NB4 (cell line): Measurements from ENCODE around the gene ARHGAP23.

Source experiments
- MAX ChIP-seq: IDR thresholded peaks from 2 replicates; pipeline ENCODE4 v1.6.1; 2011; ENCODE audit warnings: low read depth, low read length
- MYC ChIP-seq: IDR thresholded peaks from 2 replicates; pipeline ENCODE4 v1.6.1; 2011; ENCODE audit warnings: low read depth, low read length
- POLR2A ChIP-seq: IDR thresholded peaks from 2 replicates; pipeline ENCODE4 v1.6.1; 2011; ENCODE audit warnings: mild to moderate bottlenecking; ENCODE audit not compliant: insufficient read length; ENCODE audit errors: extremely low read depth
- TF ChIP-seq, protein P1 (sequence below): IDR thresholded peaks from one replicate; pipeline ENCODE4 v1.5.1; 2012; ENCODE audit warnings: low read depth, low read length

DNA sequence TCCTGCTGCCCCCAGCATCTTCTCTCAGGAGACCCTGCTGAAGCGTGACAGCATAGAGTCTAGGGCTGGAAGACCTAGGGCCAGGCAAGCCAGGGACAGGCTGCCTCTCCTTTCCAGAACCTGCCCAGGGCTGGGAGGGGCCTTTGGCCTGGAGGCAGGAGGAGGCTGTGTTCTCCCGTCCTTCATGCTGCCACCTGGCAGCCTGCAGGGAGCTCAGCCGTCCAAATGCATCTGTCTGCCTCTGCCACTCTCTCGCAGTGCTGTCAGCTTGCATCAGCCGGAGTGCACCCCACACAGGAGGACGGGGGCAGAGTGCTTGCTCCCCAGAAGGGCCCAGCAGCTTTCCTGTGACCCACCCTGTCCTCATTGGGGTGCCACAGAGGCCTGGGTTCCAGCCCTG, 31.3 kb downstream of the ARHGAP23 start:
- TF ChIP-seq, protein P1, sequence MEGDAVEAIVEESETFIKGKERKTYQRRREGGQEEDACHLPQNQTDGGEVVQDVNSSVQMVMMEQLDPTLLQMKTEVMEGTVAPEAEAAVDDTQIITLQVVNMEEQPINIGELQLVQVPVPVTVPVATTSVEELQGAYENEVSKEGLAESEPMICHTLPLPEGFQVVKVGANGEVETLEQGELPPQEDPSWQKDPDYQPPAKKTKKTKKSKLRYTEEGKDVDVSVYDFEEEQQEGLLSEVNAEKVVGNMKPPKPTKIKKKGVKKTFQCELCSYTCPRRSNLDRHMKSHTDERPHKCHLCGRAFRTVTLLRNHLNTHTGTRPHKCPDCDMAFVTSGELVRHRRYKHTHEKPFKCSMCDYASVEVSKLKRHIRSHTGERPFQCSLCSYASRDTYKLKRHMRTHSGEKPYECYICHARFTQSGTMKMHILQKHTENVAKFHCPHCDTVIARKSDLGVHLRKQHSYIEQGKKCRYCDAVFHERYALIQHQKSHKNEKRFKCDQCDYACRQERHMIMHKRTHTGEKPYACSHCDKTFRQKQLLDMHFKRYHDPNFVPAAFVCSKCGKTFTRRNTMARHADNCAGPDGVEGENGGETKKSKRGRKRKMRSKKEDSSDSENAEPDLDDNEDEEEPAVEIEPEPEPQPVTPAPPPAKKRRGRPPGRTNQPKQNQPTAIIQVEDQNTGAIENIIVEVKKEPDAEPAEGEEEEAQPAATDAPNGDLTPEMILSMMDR = no peak
- TF ChIP-seq POLR2A (no peak), MAX (no peak), MYC (no peak)
